CD4-positive, alpha-beta T cell treated with Interleukin-2 at 100 ng/mL for 4 hours (primary cell): ENCODE measurements around the gene GNAS.
"Not testable (repeated sequence)": the region's sequence is repeated elsewhere in the genome, so short reads cannot be mapped to it uniquely, and the experiment has no call there.

Source experiments
- DNase-seq: peaks from one replicate; pipeline ENCODE4 v3.0.0-alpha.2; 2020; ENCODE audit warnings: low spot score

The GNAS gene

GRCh38 chr20:58828136-58828535, 24.4 kb upstream of the GNAS start:
- DNase-seq: no peak

GRCh38 chr20:58828804-58829203, 23.7 kb upstream of the GNAS start:
- not testable (repeated sequence) for DNase-seq

- DNase-seq: no peak
These were observed 23.0 kb upstream of the GNAS start for GRCh38 chr20:58829531-58829941.

GRCh38 chr20:58832457-58832856, 20.1 kb upstream of the GNAS start:
- no peak for DNase-seq

GRCh38 chr20:58833921-58834320, 18.6 kb upstream of the GNAS start:
- DNase-seq: no peak

- no peak for DNase-seq
These were observed 17.3 kb upstream of the GNAS start for GRCh38 chr20:58835231-58835630.

- DNase-seq: no peak
These were observed 15.8 kb upstream of the GNAS start for GRCh38 chr20:58836616-58837204.

GRCh38 chr20:58837717-58838116, 14.8 kb upstream of the GNAS start:
- no peak for DNase-seq

GRCh38 chr20:58838174-58838573, 14.3 kb upstream of the GNAS start:
- no peak for DNase-seq

GRCh38 chr20:58839474-58839874, 13.0 kb upstream of the GNAS start:
- peak; percentile 32 for DNase-seq

- no peak for DNase-seq
These were observed 12.3 kb upstream of the GNAS start for GRCh38 chr20:58839991-58840747.

- DNase-seq: no peak
These were observed 11.5 kb upstream of the GNAS start for GRCh38 chr20:58840816-58841538.

- DNase-seq: no peak
These were observed 10.8 kb upstream of the GNAS start for GRCh38 chr20:58841539-58842264.

- DNase-seq: no peak
These were observed 10.2 kb upstream of the GNAS start for GRCh38 chr20:58842276-58842675.

GRCh38 chr20:58843128-58843556, 9.4 kb upstream of the GNAS start:
- DNase-seq: no peak

- no peak for DNase-seq
These were observed 6.8 kb upstream of the GNAS start for GRCh38 chr20:58845706-58846105.

- no peak for DNase-seq
These were observed 5.1 kb upstream of the GNAS start for GRCh38 chr20:58847463-58847862.

GRCh38 chr20:58850693-58851174, 1.8 kb upstream of the GNAS start, which contains the start of gene GNAS-AS1:
Gene GNAS-AS1 (minus strand): TSS chr20:58850902.
- DNase-seq: peak; percentile 84

GRCh38 chr20:58851221-58851968, 1.1 kb upstream of the GNAS start:
- no peak for DNase-seq

- no peak for DNase-seq
These were observed 502 bp upstream of the GNAS start for GRCh38 chr20:58851969-58852458.

- no peak for DNase-seq
These were observed 950 bp downstream of the GNAS start for GRCh38 chr20:58853466-58853865.
